Inflammatory macrophage treated with lipopolysaccharide for 1 hour (primary cell): ENCODE results near the gene MAGOHB.
A peak's percentile ranks its signal among the peaks of the same experiment; 100 is the strongest.
"Not testable (repeated sequence)": the region's sequence is repeated elsewhere in the genome, so short reads cannot be mapped to it uniquely, and the experiment has no call there.

Experiments used
- DNase-seq, 2 donors: peaks; one replicate each; pipeline ENCODE4 v3.0.0-alpha.2; 2020 to 2022

Gene MAGOHB

DNA sequence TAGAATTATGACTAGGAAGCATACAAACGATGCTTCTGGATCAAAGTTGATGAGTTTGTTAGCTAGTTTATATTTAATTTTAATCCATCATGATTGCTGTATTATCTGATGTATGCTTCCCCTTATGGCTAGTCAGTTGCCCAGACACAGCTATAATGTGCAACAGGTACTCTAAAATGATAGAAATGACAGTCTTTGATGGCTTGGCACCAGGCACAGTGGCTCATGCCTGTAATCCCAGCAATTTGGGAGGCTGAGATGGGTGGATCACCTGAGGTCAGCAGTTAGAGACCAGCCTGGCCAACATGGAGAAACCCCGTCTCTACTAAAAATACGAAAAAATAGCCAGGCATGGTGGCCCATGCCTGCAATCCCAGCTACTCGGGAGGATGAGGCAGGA, 2.2 kb downstream of the MAGOHB start:
- DNase-seq: not testable (repeated sequence)

GRCh38 chr12:10610188-10610587, 3.2 kb downstream of the MAGOHB start:
- DNase-seq: no peak

GRCh38 chr12:10607885-10608458, 5.4 kb downstream of the MAGOHB start:
- no peak for DNase-seq

GRCh38 chr12:10601860-10602259, 11.5 kb downstream of the MAGOHB start:
- no peak for DNase-seq

DNA sequence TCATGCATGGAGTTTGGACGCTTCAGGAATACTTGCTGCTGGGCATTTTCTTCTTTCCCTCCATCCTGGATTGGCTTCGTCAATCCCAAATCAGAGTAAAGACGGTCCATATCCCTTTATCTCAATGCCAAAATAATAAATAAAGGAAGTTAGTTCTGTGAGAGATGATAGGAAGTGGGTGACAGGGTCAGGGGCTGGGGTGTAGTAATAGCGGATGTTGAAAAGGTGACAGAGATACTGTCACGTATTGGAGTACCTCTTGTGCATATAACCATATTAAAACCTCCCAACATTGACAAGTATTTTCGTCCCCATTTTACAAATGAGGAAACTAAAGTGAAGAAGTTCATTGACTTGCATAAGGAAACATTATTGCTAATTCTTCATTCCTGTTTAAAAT, 12.4 kb downstream of the MAGOHB start:
- DNase-seq: no peak

- no peak for DNase-seq
Measured at GRCh38 chr12:10595881-10596280, 17.5 kb downstream of the MAGOHB start.

DNA sequence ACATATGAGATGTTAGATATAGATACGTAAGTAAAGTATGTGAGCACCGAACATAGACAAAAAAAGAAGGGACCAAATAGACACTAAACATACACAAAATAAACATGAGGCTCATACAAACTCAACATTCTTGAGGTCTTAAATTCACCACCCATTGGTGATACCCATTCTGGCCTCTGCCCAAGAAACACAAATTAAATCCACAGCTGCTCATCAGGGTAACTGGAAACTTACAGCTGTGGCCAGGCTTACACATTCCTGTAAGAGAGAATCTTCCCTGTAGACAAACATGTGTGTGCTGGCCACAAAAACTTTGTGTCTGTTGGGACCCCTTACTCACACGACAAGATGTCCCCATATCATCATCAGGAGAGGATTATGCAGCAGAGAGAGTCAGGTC, 22.4 kb downstream of the MAGOHB start:
- DNase-seq: no peak

GRCh38 chr12:10584415-10584814, 29.0 kb downstream of the MAGOHB start:
- no peak for DNase-seq

DNA sequence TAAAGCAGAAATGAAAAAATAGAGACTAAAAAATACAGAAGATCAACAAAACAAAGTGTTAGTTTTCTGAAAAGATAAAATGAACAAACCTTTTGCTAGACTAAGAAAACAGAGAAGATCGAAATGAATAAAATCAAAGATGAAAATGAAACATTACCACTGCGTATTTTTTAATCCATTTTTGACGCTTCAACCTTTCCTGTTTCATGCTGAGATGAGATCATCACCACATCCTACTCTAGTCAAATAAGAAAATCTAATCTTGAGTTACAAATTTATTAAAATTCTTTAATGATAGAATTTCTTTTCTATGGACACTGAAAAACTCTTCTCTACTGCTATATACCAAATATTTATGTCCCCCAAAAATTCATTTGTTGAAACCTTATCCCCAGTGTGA, 30.7 kb downstream of the MAGOHB start:
- DNase-seq: no peak

GRCh38 chr12:10582133-10582532, 31.3 kb downstream of the MAGOHB start:
- DNase-seq: not testable (repeated sequence)

- no peak for DNase-seq
Measured at GRCh38 chr12:10574307-10574706, 39.1 kb downstream of the MAGOHB start.

DNA sequence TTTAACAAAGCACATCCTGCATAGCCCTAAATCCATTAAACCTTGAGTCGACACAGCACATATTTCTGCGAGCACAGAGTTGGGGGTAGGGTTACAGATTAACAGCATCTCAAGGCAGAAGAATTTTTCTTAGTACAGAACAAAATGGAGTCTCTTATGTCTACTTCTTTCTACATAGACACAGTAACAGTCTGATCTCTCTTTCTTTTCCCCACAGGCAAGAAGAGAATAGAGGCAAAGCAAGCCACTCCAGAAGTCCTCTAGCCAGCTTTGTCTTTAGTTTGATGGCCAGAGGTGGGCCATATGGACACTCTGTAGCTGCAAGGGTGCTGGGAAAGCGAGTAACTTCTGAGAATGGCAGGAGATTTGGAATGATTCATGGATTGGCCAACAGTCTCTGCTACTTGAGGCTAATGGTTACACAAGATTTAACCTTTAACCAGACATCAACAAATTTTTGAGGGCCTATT, 41.4 kb downstream of the MAGOHB start:
- DNase-seq: not testable (repeated sequence)

DNA sequence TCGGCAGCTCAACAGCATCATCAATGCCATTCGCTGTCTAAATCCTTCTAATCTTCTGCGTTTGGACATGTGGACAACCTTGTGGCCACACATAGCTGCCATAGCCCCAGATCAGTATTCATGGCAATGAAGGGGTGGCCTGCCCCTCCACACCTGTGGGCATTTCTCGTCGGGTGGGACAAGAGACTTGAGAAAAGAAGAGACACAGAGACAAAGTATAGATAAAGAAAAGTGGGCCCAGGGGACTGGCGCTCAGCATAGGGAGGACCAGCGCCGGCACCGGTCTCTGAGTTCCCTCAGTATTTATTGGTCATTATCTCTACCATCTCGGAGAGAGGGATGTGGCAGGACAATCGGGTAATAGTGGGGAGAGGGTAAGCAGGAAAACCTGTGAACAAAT, 42.3 kb downstream of the MAGOHB start:
- no peak for DNase-seq

DNA sequence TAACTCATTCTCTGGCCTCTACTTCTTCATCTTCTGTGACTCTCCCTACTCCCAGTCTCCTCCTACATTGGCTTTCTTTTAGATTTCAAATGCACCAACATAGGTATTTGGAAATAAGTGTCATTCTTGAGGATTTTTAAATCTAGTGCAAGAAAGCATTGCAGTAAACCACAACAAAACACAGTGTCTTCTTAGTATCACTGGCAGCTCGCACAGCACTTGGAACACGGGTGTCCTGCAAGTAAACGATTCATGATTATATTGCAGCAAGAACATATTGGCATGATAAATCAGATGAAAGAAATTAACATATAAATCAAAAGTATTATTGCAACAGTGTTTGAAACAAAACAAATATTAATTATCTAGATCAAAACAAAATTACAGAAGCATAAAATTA, 45.6 kb downstream of the MAGOHB start:
- DNase-seq: no peak

GRCh38 chr12:10563966-10564365, 49.4 kb downstream of the MAGOHB start:
- no peak for DNase-seq

DNA sequence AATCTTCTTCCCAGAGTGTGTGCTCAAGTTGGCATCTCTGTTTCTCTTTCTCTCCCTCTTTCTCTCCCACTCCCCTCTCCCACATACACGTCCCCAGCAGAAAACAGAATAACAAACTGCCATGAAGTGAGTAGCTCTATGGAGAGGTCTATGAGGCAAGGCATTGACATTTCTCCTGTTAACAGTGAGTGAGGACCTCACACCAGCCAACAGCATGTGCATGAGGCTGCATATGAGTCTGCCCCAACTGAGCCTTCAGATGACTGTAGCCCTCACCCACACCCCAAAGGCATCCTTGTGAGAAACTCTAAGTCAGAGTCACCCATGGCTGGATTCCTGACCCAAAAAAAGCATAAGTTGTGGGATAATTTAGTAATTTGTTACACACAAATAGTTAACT, 50.4 kb downstream of the MAGOHB start:
- no peak for DNase-seq

DNA sequence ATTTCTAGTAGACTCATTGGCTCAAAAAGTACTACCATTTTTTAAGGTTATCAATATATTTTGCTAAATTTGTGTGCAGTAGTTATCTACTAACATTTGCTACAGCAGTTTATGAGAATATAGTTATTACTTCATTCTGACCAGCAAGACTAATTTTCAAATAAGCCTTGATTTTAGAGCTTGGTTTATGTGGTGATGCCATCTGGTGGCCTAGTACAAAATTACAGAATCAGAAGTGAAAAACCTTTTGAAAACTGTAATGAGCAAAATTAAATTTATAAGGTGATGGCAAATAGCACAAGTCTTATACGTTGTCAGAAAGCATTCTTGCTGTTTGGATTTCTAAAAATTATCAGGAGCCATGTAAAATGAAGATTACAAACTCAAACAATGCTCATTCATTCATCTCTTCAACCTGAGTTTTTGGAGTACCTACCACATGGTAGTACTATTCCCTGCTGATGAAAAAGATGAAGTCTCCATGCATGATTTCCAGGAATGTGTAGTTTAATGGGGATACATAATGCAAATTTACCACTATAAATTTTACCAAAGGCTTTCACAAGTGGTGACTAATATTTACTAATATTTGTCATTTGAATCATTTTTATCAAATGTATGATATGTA, 51.0 kb downstream of the MAGOHB start:
- peak; percentile 26 to 80 for DNase-seq

DNA sequence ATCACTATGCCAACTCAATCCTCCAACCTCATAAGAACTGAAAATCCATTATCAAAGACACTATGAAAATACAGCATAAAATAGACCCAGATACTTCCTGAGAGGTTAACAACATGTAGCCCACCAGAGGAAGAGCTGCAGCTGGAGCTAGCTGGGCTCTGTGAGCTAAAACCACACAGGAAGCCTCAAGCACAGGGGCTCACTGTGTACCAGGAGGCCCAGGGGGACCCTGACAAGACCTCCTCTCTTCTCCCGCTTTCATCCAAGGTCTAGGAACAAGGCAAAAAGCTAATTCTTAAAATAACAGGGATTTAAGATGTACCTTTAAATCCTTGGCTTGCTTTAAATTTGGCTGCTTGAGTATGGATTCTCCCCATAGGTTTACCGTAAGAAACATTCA, 54.2 kb downstream of the MAGOHB start:
- no peak for DNase-seq

- DNase-seq: no peak
Measured at GRCh38 chr12:10558789-10559188, 54.6 kb downstream of the MAGOHB start.

DNA sequence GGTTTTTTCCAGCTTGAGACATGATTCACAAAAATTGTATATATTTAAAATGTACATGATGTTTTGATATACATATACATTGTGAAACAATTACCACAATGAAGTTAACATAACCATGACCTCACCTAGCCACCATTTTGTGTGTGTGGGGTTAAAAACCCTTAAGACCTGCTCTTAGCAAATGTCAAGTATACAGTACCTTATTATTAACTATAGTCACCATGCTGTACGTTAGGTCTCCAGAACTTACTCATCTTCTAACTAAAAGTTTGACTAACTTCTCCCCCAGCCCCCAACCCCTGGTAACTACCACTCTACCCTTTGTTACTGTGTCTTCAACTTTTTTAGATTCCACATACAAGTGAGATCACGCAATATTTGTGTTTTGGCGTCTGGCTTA, 55.1 kb downstream of the MAGOHB start:
- no peak for DNase-seq

GRCh38 chr12:10557766-10558165, 55.6 kb downstream of the MAGOHB start:
- DNase-seq: no peak

DNA sequence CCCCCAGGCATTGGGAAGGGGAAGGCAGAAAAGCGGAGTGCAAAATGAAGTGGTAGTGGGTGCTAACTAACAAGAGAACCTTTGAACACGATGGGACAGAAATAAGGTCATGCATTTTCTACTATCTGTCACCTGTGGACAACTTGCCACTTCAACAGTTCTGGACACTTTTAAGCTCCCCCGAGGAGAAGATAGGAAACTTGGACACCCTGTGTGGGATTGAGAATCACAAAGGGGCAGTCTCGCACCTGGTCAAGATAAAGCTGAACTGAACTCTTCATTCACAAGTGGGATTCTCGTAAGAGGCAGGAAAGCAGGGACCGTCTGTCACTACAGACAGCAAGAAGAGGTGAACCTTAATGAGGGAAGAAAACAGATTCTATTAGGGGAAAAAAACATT, 56.1 kb downstream of the MAGOHB start:
- DNase-seq: no peak

GRCh38 chr12:10554756-10555481, 58.5 kb downstream of the MAGOHB start:
- DNase-seq: no peak

DNA sequence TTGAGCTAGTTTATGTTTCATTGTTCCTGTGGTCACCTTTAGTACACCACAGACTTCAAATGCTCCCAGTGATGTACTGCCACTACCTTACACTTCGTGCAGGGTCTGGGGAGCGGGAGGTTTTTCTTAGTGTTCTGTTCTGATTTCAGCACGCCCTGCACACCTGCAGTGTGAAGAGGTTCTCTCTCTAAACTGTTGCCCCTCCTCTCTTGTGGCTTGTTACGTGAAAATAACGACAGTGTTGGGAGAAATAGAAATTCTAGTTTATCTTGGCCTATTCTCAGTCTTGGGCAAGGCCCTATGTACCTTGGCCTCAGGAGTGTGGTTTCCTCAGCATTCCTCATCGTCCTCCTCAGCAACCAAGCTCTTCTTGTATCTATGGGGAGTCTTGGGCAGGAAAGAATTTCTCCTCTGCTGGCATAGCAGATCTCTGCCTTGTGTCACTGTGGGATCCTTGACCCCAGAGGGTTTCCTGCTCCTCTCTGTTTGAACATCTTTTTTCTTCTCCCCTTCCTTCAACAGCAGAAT, 59.1 kb downstream of the MAGOHB start:
- DNase-seq: no peak
